ENCODE measurements around the gene GXYLT2.

- TF ChIP-seq POLR2A (IDR thresholded peaks at IDR 0.05) (no peak), CTCF (IDR thresholded peaks at IDR 0.05) (no peak)
These were observed 9.3 kb downstream of the GXYLT2 start for GRCh38 chr3:72896996-72897757.
